Activated naive CD8-positive, alpha-beta T cell (primary cell): ENCODE measurements around the gene CDH23.

Source experiments
- H3K27ac Mint-ChIP-seq: one replicate; pipeline ENCODE4 v1.8.0; 2021; ENCODE audit warnings: mixed read lengths
- H3K27me3 Mint-ChIP-seq: one replicate; pipeline ENCODE4 v1.8.0; 2021; ENCODE audit warnings: mixed read lengths
- H3K36me3 Mint-ChIP-seq: one replicate; pipeline ENCODE4 v1.8.0; 2021; ENCODE audit warnings: mixed read lengths
- H3K4me1 Mint-ChIP-seq: one replicate; pipeline ENCODE4 v1.8.0; 2021; ENCODE audit warnings: low read depth, mixed read lengths
- H3K4me3 Mint-ChIP-seq: one replicate; pipeline ENCODE4 v1.8.0; 2021; ENCODE audit warnings: mild to moderate bottlenecking, mixed read lengths
- H3K9me3 Mint-ChIP-seq: one replicate; pipeline ENCODE4 v1.8.0; 2021; ENCODE audit warnings: low read depth, mixed read lengths

Gene CDH23

DNA sequence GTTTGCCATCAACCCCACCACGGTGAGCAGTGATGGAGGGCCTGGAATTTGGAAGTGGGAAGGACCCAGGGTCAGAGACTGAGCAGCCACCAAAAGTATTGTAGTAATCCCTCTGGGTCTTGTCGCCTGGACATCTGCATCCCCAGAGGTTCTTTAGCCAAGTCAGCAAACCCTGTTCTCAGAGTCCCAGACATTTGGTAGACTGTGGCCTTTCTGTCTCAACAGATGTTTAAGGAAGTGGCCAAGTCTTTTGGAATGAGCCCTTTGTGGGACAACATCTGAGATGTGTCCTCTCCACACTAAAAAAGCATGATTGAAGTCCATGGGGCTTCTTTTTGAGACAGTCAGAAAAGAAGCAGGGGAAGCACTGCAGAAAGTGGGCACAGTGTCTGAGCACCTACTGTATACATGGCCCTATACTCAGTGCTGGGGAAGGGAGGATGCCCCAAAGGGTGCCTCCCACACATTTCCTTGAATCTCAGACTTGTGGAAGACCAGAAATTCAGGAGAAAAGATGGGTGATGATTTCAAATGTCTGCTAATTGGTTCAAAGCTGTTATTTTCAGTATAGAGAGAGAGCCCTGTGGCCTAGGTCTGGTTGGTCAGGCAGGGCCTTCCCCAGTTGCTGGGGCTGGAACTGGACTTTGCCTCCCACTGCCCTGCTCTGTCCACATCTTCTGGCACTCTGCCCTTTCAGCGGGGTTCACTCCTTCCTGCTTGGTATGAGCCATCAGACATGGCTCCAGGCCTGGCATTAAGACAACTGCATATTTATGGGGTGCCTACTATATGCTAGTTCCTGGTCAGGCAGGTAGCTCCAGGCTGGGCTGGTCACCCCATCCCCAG lies 403.1 kb downstream of the CDH23 start:
- Mint-ChIP-seq H3K27ac (no peak overlapping the region), H3K4me1 (peaks cover 22% of the 10 kb centered on the region), H3K9me3 (no peaks in the 10 kb centered on the region), H3K27me3 (no peaks in the 10 kb centered on the region), H3K4me3 (no peak overlapping the region), H3K36me3 (peaks cover 5% of the 10 kb centered on the region)

DNA sequence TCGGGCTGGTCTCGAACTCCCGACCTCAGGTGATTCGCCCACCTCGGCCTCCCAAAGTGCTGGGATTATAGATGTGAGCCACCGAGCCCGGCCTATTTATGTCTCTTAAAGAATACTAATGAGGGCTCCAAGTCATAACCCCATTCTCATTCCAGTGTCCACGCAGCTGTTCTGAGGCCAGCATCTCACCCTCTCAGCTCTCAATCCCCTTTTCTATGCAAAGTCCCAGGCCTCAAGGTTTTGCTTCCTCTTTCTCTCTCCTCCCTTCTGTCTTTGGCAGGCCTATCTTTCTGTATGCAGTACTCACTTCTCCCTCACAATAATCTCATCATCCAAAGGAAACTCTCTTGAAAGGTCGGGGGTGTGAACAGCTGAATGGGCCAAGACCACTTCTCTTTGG lies 404.6 kb downstream of the CDH23 start:
- peaks cover 3% of the 10 kb centered on the region for H3K36me3 Mint-ChIP-seq
- peaks cover 18% of the 10 kb centered on the region for H3K4me1 Mint-ChIP-seq
- H3K4me3 Mint-ChIP-seq = no peak overlapping the region

DNA sequence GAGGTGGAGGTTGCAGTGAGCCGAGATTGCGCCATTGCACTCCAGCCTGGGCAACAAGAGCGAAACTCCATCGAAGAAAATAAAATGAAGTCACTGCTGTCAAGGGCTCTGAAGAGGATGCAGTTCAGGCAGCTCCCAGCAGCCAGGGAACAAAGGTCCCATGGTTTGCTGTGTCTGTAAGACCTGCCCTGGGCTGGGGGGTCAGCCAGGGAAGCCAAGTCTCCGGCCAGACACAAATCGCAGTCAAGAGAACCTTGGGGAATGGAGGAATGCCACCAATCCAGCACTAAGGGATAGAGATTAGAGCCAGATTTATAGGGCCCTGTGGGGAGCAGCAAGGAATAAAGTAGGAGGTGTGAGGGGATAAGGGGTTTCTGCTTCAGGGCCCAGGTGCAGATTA lies 405.5 kb downstream of the CDH23 start:
- H3K4me1 Mint-ChIP-seq = peaks cover 10% of the 10 kb centered on the region
- no peak overlapping the region for H3K27ac Mint-ChIP-seq
- H3K36me3 Mint-ChIP-seq = peaks cover 3% of the 10 kb centered on the region
- H3K27me3 Mint-ChIP-seq = no peaks in the 10 kb centered on the region
- H3K4me3 Mint-ChIP-seq = no peak overlapping the region
- H3K9me3 Mint-ChIP-seq = no peaks in the 10 kb centered on the region

More for the DNA sequence above, 404.6 kb downstream of the CDH23 start:
- H3K27ac Mint-ChIP-seq = no peak overlapping the region
- no peaks in the 10 kb centered on the region for H3K9me3 Mint-ChIP-seq
- H3K27me3 Mint-ChIP-seq = no peaks in the 10 kb centered on the region

DNA sequence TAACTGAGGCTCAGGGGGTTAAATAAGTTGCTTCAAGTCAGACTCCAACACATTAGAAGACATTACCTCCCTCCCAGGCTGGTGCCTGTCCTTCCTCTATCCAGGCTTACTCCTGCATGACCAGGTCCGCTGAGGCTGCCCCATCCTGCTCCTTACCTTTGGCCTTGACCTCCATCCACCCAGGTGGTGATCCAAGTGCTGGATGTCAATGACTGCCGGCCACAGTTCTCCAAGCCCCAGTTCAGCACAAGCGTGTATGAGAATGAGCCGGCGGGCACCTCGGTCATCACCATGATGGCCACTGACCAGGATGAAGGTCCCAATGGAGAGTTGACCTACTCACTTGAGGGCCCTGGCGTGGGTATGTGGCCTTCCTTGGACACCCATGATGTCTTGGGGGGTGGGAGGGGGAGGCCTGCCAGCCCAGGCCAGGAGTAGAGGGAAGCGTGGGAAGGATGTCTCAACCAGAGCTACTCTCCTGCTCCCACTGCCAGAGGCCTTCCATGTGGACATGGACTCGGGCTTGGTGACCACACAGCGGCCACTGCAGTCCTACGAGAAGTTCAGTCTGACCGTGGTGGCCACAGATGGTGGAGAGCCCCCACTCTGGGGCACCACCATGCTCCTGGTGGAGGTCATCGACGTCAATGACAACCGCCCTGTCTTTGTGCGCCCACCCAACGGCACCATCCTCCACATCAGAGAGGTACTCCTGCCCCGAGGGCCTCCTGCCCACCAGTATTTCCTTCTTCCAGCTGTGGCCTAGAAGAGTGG lies 406.2 kb downstream of the CDH23 start:
- H3K4me3 Mint-ChIP-seq = no peak overlapping the region
- H3K27ac Mint-ChIP-seq = no peak overlapping the region
- no peaks in the 10 kb centered on the region for H3K9me3 Mint-ChIP-seq
- H3K27me3 Mint-ChIP-seq = no peaks in the 10 kb centered on the region
- peaks cover 3% of the 10 kb centered on the region for H3K36me3 Mint-ChIP-seq
- H3K4me1 Mint-ChIP-seq = peaks cover 3% of the 10 kb centered on the region

DNA sequence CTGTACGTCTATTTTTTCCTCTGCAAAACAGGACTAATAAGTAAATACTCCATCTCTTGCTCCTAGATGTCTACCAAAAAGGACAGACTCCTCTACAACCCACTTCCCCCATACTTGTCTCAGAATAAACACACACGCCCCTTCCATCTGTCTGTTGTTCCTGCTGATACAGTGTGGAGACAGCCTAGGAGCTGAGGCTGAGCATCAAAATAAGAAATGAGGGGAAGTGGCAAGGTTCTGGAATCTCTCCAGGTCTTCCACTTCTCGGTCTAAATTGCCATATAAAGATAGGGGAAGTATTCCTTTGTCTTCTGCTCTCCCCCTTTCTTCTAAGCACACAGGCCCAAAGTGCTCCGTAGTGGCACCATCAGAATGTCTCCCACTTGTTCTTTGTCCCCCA lies 407.4 kb downstream of the CDH23 start:
- Mint-ChIP-seq H3K4me1 (no peaks in the 10 kb centered on the region), H3K27ac (peak overlapping the region; percentile 4), H3K9me3 (no peaks in the 10 kb centered on the region), H3K36me3 (peaks cover 3% of the 10 kb centered on the region), H3K4me3 (no peak overlapping the region), H3K27me3 (no peaks in the 10 kb centered on the region)

DNA sequence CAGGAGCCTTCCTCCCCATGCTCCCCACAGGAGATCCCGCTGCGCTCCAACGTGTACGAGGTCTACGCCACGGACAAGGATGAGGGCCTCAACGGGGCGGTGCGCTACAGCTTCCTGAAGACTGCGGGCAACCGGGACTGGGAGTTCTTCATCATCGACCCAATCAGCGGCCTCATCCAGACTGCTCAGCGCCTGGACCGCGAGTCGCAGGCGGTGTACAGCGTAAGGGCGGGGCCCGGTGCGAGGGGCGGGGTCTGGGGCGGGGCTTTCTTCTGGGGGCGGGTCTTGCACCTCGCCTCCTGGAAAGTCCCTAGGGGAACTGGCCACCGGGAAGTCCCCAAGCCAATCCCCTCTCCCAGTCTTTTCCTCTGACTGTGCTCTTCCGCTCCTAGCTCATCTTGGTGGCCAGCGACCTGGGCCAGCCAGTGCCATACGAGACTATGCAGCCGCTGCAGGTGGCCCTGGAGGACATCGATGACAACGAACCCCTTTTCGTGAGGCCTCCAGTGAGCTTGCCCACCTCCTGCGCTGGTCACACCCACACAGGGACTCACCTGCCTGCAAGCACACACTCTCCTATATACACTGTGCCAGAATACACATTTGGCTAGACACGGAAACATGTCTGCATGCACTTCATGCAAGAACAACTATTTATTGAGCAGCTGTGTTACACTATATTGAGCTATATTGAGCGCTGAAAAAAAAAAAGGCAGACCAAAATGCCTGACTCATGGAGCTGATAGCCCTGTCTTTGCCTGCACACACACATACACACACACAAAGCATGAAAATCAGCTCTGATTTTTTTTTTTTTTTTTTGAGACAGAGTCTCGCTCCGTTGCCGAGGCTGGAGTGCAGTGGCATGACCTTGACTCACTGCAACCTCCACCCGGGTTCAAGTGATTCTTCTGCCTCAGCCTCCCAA lies 409.3 kb downstream of the CDH23 start:
- Mint-ChIP-seq H3K27ac (no peak overlapping the region), H3K4me1 (no peaks in the 10 kb centered on the region), H3K36me3 (peaks cover 3% of the 10 kb centered on the region), H3K9me3 (no peaks in the 10 kb centered on the region), H3K4me3 (no peak overlapping the region), H3K27me3 (no peaks in the 10 kb centered on the region)

DNA sequence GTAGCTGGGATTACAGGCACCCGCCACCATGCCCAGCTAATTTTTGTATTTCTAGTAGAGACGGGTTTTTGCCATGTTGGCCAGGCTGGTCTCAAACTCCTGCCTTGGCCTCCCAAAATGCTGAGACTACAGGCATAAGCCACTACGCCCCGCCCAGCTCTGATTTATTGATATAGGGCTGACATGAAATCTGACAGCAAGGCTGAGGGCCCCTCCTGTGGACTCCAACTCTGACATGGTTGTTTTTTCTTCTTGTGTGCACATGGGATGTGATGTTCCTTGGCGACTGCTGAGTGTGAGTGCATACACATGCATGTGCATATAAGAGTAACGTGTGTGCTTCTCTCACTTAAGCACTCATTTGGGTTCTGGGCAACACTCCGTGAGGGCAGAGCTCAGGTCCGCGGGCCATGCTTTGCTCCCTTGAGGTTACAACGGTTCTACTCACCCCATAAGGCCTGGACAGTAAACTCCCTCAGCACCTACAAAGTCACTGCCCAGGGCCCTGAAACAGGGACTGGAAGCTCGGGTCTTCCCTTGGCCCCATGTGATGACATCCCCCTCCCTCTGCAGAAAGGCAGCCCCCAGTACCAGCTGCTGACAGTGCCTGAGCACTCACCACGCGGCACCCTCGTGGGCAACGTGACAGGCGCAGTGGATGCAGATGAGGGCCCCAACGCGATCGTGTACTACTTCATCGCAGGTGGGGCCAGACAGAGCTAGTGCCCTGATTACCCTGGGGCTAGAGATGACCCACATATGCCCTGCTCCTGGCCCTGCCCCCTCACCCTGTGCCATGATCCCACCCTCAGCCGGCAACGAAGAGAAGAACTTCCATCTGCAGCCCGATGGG lies 410.2 kb downstream of the CDH23 start:
- Mint-ChIP-seq H3K9me3 (no peaks in the 10 kb centered on the region), H3K27ac (no peak overlapping the region), H3K27me3 (no peaks in the 10 kb centered on the region), H3K4me1 (no peaks in the 10 kb centered on the region), H3K36me3 (no peaks in the 10 kb centered on the region), H3K4me3 (no peak overlapping the region)

DNA sequence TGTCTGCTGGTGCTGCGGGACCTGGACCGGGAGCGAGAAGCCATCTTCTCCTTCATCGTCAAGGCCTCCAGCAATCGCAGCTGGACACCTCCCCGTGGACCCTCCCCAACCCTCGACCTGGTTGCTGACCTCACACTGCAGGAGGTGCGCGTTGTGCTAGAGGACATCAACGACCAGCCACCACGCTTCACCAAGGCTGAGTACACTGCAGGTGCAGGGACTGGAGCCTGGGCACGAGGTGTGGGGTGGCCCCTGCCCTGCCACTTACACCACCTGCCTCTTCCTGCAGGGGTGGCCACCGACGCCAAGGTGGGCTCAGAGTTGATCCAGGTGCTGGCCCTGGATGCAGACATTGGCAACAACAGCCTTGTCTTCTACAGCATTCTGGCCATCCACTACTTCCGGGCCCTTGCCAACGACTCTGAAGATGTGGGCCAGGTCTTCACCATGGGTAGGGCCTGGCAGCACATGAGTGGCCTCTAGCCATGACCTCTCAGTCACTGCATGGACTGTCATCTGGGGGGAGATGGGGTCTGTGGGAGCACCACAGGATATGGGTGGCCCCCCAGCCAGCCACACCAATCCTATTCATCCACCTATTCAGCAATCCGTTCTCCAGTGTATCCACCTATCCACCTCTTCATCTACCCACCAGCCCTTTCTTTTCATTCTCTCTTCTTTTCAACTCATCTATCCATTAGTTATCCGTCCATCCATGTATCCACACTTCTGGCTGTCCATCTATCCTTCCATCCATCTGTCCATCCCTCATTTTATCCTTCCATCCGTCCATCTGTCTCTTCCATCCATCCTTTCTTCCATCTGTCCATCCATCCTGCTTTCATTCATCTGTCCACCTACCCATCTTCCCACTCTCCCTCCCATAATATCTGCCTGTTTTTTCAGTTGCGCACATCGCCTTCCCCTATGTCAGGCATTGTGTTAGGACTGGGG lies 411.1 kb downstream of the CDH23 start:
- no peak overlapping the region for H3K4me3 Mint-ChIP-seq
- H3K36me3 Mint-ChIP-seq = no peaks in the 10 kb centered on the region
- H3K4me1 Mint-ChIP-seq = peaks cover 2% of the 10 kb centered on the region
- H3K27me3 Mint-ChIP-seq = no peaks in the 10 kb centered on the region
- H3K27ac Mint-ChIP-seq = no peak overlapping the region
- no peaks in the 10 kb centered on the region for H3K9me3 Mint-ChIP-seq

DNA sequence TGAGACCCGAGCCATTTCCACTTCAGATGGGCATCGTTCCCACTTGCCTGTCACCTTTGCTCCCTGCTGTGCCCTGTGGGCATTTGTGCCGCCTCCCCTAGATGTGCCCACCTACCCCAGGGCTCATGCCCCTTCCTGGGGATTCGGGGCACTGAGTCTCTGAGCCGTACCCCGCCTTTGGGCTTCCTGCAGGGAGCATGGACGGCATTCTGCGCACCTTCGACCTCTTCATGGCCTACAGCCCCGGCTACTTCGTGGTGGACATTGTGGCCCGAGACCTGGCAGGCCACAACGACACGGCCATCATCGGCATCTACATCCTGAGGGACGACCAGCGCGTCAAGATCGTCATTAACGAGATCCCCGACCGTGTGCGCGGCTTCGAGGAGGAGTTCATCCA lies 412.9 kb downstream of the CDH23 start:
- Mint-ChIP-seq H3K27ac (no peak overlapping the region), H3K27me3 (no peaks in the 10 kb centered on the region), H3K4me3 (no peak overlapping the region), H3K4me1 (peaks cover 2% of the 10 kb centered on the region), H3K36me3 (no peaks in the 10 kb centered on the region), H3K9me3 (no peaks in the 10 kb centered on the region)

DNA sequence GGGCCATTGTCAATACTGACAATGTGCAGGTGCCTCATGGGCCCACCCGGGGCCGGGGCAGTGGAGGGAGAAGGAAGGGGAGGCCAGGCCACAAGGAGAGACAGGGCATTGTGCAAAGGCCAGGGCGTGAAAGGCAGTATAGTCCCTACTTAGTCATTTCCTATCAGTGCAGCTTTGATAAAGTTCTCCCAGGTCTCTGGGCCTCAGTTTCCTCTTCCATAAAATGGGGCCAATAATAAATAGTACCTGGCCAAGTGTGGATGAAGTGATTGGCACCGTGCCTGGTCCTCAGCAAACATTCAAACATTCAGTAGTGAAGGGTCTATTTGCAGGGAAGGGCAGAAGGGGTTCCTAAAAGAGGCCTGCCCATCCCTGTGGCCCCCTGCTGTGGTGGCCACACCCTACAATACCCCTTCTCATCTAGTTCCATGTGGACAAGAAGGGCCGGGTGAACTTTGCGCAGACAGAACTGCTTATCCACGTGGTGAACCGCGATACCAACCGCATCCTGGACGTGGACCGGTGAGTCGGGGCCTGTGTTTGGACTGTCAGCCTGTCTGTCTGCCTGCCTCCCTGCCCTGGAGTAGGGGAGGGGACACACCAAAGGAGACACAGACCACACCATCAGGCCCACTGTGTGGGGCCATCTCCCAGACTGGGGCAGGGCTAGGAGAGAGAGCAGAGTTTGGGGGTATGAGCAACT lies 413.5 kb downstream of the CDH23 start:
- Mint-ChIP-seq H3K9me3 (no peaks in the 10 kb centered on the region), H3K4me1 (peaks cover 2% of the 10 kb centered on the region), H3K36me3 (no peaks in the 10 kb centered on the region), H3K4me3 (no peak overlapping the region), H3K27ac (no peak overlapping the region), H3K27me3 (no peaks in the 10 kb centered on the region)

DNA sequence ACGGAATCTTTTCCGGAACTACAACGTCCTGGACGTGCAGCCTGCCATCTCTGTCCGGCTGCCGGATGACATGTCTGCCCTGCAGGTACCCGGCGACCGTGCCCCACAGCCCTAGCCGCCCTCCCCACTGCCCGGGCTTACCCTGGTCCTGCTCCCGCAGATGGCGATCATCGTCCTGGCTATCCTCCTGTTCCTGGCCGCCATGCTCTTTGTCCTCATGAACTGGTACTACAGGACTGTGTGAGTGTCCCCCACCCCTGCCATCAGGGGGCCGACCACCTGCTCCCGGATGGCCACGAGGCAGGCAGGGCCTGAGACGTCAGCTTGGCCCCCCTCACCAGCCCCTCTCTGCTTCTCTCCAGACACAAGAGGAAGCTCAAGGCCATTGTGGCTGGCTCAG lies 414.6 kb downstream of the CDH23 start:
- Mint-ChIP-seq H3K36me3 (no peaks in the 10 kb centered on the region), H3K4me1 (peaks cover 2% of the 10 kb centered on the region), H3K27ac (no peak overlapping the region), H3K27me3 (no peaks in the 10 kb centered on the region), H3K4me3 (no peak overlapping the region), H3K9me3 (no peaks in the 10 kb centered on the region)

DNA sequence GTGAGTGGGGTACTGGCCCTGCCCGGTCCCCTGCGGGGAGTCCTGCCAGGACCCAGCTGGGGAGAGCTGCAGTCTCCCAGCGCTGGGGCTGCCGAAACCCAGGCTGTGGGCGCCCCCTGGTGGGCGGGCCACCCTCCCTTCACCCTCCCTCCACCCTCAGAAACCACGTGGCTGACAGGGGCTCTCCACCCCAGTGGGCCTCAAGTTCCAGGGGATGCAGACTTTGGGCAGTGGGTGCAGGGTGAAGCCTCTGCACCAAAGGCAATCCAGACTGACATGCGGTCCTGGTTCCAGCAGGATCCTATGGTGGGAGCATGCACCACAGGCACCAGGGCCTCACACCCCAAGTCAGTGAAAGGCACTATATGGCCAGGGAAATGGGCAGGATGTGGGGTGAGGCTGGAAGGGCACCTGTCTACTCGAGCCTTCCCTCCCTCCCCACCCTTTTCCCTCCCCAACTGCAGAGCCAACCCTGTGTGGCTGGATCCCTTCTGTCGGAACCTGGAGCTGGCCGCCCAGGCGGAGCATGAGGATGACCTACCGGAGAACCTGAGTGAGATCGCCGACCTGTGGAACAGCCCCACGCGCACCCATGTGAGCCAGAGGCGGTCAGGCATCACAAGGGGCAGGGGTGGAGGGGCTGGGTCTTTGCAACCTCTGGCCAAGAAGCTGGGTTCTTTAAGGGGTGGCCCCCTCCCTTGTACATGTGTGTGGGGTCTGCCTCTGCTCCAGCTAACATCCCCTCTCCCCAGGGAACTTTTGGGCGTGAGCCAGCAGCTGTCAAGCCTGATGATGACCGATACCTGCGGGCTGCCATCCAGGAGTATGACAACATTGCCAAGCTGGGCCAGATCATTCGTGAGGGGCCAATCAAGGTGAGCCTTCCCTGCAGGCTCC lies 415.5 kb downstream of the CDH23 start:
- H3K36me3 Mint-ChIP-seq = no peaks in the 10 kb centered on the region
- H3K27ac Mint-ChIP-seq = no peak overlapping the region
- no peaks in the 10 kb centered on the region for H3K9me3 Mint-ChIP-seq
- H3K4me3 Mint-ChIP-seq = no peak overlapping the region
- H3K4me1 Mint-ChIP-seq = peaks cover 2% of the 10 kb centered on the region
- H3K27me3 Mint-ChIP-seq = no peaks in the 10 kb centered on the region
